Esophagus mucosa (tissue), 1 donor: ENCODE data around the gene FADD. TPM values are rescaled to one million over a fixed set of nuclear protein-coding genes. Genes with fewer than 3 reads are reported as not detected.
A peak's percentile ranks its signal among the peaks of the same experiment; 100 is the strongest.
"Not testable (repeated sequence)": the region's sequence is repeated elsewhere in the genome, so short reads cannot be mapped to it uniquely, and the experiment has no call there.

Source experiments
- ATAC-seq: fragments of 200-7000 bp; cut with Tn5 transposase; one replicate; pipeline ENCODE4 v1.9.1; 2020
- total RNA-seq: library from RNA; stranded (reverse); gene quantifications from one replicate; pipeline ENCODE4 v1.2.4, GENCODE V29; 2023
- donor health status: DM: yes; HTN: yes; CAD: no.

The FADD gene
- total RNA-seq, 1 donor from 2014 or later: 19.6 TPM

DNA sequence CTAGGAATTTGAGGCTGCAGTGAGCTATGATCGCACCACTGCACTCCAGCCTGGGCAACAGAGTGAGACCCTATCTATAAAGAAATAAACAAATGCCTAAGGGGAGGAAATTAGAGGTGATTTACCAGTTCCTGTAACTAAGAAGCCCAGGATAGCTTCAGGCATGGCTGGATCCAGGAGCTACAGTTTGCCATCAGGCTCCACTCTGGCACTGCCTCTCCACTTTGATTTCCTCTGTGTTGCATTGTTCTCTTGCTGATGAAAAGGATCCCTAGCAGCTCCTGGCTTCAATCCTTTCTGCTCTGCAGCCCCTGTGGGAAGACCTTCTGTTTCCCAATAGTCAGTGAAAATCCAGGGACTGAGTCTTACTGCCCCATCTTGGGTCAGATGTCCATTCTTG, 20.1 kb upstream of the FADD start:
- ATAC-seq: no peak

DNA sequence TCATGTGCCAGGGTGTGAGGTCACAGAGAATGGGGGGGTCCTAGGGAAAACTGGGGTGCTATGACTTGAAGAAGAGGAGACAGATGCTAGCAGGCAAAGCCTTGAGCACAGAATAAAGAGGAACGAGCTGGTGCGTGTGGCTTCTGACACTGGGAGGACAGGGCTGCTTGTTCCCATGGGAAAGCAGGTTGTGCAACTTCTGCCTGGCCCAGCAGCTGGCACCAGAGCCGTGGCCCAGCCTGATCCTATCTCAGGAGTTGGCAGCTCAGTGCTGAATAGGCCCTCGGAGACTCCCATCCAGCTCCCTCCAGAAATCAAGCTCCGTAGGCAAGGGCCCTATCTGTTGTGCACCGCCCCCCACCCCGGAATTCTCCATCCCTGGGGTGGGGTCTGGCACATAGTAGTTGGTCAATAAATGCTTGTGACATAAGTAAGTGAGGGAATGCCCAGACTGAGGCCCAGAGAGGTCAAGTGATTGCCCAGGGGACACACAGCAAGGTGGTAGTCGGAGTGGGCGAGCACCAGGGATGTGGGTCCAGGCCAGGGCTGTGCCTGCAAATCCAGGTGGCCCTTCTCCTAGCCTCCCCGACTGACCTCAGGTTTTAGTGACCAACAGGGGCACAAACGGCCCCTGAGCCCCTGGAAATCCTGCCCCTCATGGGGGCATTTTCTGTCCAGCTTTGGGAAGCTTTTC, 19.5 kb upstream of the FADD start:
- peak; percentile 74 for ATAC-seq

DNA sequence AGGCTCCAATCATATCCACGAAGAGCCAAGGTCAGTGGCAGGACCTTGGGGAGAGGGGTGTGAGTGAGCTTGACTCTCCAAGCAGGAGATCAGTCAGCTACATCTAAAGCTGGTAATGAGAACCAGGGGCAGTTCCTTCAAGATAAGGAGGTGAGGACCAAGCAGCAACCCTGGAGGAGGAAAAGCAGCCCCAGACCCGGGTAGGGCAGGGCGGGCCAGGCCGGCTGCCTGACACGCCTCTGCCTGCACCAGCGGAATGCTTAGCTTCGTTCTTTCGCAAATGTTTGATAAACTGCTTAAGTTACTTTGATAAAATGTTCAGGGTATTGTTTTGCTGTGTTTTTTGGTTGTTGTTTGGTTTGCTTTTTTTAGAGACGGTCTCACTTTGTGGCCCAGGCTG, 18.7 kb upstream of the FADD start:
- peak; percentile 40 for ATAC-seq

DNA sequence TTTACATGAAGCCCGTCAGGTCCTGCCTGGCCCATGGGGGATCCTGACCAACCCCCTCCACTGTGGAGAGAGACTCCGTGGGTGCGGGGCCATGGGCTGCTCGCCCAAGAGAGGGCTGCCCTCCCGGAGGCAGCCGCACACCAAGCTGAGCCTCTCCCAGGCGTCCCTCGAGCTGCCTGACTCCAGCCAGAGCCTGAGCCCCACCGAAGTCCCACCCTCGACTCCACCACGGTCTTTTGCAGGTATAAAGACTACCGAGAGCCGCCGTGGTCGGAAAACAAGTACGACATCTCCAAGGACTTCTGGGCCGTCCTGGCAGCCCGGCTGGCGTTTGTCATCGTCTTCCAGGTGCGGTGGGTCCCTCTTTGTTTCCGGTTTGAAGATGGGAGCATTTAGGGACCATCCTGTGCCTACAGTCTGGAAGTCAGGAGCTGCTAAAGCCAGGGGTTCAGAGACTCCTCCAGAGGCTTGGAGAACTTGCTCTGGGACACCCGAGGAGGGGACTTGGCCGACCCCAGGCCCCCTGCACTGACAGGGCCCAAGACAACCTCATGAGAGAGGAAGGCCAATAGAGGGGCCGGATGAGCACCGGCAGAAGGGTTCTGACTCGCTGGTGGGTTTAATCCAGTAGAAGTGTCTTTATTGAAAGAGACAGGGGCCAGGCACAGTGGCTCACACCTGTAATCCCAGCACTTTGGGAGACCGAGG, 17.6 kb upstream of the FADD start:
- no peak for ATAC-seq

DNA sequence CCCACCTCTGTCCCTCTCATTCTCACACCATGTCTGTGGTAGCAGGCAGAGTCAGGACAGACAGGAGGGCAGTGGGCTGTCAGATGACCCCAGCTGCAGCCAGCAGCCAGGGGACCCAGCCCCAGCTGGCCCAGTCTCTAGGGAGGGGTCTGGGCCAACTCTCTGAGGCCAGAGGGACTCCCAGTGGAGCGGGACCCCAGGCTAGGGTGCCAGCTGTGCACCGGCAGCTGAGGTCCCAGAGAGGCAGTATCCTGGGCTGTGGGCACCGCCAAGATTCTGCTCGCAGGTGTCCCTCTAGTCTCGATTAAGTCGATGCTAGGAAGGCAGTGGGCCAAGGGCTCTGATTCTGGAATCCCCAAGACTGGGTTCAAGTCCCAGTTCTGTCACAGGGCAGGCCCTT, 16.7 kb upstream of the FADD start:
- ATAC-seq: no peak

DNA sequence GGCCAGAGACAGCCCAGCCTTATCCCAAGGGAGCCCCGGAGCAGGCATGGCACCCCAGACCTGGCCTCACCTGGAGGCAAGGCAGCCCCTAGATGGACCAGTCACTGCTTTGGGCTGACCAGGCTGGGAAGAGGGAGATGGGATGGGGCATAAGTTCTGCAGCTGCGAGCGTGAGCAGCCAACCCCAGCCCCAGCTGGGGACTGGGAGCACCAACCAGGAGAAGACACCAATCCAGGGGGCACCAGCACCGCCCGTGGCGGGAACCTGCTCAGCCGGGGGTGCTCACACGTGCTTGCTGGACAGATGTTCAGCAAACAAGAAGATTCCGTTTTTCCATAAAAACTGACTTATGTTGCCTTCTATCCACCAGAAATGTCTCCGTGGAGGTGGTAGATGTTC, 16.2 kb upstream of the FADD start:
- ATAC-seq: no peak

DNA sequence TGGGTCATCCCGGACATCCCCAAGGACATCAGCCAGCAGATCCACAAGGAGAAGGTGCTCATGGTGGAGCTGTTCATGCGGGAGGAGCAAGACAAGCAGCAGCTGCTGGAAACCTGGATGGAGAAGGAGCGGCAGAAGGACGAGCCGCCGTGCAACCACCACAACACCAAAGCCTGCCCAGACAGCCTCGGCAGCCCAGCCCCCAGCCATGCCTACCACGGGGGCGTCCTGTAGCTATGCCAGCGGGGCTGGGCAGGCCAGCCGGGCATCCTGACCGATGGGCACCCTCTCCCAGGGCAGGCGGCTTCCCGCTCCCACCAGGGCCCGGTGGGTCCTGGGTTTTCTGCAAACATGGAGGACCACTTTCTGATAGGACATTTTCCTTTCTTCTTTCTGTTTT, 15.3 kb upstream of the FADD start:
- no peak for ATAC-seq

DNA sequence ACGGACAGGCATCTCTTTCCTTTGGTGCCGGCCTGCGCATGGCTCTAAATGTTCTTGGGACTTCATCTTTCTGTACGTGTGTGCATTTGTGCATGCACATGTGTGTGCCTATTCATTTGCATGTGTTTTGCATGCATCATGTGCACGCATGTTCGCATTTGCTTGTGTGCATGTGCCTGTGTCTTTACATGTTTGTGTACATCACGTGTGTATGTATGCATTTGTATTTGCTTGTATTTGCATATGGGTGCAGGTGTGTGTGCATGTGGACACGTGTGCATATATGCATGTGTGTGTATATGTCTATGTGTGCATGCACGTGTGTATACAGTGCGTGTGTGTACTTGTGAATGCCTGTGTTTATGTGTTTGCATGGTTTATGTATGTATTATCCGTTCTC, 13.5 kb upstream of the FADD start:
- no peak for ATAC-seq

DNA sequence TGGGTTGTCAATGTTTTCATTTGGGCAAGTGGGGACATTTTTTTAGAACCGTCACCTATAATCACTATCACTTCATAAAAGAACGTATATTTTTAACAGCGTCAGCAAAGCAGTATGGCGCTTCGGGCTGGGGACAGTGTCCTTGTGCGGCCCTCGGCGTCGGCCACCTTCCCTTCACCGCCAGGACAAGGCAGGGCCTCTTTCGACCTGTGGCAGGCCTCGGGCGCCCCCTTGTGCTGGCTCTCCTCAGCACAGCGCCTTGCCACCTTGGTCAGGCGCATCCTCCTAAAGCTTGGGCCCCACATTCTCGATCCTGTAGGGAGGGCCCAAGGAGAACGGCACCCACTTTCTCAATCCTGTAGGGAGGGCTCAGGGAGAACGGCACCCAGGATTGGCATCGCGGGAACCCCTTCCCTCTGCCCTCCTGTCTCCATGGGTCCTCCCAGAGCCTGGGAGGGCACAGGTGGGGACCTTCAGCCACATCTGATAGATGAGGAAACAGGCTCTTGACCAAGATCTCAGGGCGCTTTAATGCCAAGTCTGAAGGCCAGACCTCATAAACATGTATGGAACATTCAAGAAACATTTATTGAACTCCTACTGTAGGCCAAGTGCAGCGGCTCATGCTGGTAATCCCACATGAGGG, 11.5 kb upstream of the FADD start:
- peak; percentile 84 for ATAC-seq

DNA sequence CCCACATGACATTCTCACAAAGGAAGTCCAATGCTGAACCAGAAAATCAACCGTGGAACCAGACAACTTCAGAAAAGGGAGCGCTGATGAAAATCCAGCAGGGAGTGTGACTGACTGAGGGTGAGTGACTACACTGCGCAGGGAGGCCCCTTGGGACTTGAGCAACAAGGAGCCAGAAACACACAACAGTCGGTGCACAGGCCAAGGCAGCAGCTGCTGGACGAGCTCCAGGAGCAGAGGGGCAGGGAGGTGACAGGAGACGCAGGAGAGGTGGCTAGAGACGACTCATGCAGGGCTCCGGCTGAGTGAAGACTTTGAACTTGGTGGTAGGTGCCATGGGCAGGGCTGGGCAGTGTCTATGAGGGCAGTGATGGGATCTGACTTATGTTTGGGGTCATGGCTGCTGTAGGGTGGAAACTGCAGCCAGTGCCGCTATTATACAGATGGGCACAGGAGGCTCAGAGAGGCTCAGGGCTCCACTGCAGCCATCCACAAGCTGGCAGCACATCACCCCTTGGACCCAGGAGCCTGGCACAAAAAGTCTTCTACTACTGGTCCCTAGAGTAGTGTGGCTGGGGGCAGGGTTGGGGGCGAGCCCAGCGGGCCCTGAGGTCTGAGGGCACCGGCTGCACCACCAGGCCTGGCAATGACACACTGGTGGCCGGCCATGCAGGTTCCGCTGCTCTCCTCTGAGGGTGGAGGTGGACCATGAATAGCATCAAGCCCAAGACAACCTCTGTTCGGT, 10.3 kb upstream of the FADD start:
- no peak for ATAC-seq

DNA sequence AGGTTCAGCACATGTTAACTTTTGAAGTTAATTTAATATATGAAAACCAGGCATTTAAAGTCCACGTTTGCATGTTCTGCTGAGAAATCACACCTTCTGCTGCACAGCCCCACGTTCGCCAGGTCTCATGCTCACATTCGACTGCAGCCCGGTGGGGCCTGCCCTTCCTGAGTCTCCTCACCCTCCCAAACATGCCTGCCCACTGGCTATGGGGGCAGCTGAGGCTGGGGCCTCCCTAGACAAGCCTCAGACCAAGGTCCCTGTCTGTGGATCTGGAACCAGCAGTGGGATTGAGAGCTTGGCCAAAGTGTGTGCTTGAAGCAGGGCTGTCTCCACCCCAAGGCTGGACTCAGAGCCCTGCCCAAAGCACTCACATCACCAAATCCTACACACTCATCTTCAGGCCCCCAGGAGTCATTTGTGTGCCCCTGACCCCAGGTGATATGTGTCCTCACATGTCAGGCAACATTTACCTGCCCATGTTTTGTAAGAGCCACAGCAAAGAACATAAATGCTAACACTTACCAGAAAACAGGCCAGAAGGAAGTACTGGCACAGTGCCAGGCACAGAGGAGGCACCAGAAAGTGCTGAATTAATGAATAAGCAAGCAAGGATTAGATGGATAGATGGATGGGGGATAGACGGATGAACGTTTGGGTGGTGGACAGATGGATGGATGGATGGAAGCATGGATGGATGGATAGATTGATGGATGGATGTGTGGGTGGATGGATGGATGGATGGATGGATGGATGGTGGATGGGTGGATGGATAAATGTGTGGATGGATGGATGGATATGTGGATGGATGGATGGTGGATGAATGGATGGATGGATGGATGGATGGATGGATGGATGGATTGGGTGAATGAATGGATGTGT, 9.4 kb upstream of the FADD start:
- no peak for ATAC-seq

DNA sequence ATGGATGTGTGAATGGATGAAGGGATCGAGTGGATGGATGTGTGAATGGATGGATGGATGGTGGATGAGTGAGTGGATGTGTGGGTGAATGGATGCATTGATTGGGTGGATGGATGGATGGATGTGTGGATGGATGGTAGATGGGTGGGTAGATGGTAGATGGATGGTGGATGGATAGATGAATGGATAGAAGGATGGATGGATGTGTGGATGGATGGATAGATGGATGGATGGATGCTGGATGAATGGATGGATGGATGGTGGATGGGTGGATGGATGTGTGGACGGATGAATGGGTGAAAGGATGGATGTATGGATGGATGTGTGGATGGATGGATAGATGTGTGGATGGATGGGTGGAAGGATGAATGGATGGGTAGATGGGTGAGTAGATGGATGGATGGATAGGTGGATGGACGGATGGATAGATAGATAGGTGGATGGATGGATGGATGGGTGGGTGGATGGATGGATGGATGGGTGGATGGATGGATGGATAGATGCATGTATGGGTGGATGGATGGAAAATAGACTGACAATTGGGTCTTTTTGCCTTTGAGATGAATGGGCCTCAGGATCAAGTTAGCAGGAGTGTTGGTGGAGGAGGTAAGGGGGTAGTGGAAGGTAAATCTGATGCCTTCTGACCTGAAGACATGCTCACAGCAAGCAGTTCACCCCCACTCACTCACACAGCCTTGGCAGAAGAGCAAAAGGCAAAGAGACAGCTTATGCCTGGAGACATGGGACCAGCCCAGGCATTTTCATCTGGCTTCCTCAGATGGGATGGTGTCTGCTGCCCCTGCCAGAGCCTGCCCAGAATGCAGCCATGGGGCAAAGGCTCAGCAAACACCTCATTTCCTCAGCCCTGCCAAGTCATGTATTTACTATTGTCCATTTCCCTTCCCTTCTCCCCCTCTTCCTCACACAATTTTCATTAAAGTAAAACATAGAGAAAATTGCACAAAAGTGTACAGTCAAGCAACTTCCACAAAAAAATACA, 8.0 kb upstream of the FADD start:
- no peak for ATAC-seq

DNA sequence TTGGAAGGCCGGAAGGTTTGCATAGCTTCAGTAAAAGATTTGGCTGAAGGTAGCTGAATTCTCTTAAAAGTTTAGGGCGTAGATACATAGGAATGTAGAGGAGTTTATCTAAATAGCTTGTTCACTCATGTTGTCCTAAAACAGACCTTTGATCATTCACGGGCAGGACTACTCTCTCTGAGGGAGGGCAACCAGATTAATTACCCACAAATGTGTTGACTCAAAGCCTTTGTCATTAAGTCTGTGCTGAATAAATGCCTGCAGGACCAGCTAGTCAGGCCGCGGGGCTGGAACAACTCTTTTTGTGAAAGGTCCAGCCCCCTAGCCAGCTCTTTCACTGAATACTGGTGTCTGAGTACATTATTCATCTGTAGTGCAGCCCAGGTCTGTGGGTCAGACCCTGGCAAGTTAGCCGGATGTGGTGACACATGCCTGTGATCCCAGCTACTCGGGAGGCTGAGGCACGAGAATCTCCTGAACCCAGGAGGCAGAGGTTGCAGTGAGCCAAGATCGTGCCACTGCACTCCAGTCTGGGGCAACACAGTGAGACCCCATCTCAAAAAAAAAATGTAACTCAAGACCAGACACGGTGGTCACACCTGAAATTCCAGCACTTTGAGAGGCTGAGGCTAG, 2.8 kb upstream of the FADD start:
- no peak for ATAC-seq

DNA sequence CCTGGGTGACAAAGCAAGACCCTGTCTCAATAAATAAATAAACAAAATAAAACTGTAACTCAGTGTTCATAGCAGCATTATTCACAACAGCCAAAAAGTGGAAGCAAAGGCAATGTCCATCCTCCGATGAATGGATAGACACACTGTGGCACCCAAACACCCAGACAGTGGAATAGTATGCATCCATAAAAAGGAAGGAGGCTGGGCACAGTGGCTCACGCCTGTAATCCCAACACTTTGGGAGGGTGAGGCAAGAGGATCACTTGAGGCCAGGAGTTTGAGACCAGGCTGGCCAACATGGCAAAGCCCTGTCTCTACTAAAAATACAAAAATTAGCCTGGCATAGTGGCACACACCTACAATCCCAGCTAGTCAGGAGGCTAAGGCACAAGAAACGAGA, 2.0 kb upstream of the FADD start:
- not testable (repeated sequence) for ATAC-seq

DNA sequence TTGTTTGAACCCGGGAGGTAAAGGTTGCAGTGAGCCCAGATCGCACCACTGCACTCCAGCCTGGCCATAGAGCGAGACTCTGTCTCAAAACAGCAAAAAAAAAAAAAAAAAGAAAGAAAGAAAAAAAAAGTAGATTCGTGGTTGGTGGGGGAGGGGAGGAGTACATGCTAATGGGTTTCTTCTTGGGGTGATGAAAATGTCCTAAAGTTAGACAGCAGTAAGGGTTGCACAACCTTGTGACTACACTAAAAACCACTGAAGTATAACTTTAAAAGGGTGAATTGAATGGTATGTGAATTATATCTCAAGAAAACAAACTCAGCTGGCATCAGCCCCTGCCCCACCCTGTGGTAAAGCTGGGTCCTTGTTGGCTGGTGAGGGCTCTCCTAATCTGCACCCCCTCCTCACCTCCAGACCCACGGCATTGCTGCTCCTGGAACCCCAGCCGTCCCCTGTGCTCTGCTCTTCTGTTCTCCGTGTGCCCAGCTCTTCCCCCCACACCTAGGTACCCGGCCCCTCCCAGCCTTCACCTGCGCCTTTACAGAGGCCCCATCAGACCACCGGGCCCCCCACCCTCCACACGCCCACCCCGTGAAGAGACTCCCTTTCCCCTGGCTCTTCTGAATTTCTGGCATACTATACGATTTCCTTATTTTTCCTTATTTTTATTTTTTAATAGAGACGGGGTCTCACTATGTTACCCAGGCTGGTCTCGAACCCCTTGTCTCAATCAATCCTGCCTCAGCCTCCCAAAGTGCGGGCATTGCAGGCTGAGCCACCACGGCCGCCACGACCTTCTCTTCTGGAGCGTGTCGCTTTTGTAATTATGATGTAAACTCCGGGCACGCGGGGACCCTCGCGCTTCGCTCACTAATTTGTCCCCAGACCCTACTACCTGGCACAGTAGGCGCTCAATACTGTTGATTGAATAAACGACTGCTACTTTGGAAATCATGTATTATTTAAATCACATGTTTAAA, 924 bp upstream of the FADD start:
- ATAC-seq: no peak

DNA sequence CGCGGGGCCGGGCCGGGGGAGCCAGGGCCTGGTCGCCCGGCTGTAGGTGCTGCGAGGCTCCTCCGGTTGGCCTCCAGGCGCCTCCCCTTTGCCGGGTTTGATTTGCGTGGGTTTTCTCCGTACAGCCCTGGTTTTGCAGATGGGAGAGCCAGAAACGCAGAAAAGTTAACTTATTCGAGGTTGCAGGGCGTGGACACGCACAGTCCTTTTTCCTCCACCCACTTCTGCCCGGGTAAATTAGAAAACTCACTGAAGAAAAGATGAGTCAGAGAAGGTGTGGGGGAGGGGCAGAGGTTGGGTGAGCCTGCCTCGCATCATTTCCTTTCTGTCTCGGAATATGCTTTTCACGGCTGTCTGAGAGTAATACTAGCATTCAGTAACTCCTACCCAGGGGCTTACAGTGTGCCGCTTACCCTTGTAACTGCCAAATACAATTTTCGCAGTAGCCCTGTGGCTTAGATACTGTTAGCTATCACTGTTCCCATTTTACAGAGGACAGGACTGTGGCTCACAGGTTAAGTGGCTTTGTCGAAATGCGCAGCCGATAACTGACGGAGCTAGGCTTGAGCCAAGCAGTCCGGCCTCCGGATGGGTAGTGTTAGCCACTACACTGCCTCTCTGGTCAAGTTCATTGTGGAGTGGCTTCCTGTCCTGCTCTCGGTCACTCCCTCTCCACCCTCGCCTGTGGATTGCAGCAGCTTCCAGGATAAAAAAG, 812 bp downstream of the FADD start:
- peak; percentile 80 for ATAC-seq

DNA sequence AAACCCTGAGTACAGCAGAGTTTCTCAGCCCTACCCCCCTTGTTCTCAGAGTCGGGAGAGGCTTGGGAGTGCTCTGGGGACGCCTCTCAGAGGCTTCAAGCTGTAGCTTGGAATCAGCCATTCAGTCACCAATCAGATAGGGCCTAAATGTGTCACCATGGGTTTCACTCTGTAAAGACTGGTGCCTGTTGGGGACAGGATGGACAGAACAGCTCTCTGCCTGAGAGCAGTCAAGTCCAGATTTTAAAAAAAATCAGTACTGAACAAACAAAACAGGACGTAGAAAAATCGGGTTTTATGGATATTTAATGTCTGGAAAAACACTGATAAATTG, 1.3 kb downstream of the FADD start:
- no peak for ATAC-seq

DNA sequence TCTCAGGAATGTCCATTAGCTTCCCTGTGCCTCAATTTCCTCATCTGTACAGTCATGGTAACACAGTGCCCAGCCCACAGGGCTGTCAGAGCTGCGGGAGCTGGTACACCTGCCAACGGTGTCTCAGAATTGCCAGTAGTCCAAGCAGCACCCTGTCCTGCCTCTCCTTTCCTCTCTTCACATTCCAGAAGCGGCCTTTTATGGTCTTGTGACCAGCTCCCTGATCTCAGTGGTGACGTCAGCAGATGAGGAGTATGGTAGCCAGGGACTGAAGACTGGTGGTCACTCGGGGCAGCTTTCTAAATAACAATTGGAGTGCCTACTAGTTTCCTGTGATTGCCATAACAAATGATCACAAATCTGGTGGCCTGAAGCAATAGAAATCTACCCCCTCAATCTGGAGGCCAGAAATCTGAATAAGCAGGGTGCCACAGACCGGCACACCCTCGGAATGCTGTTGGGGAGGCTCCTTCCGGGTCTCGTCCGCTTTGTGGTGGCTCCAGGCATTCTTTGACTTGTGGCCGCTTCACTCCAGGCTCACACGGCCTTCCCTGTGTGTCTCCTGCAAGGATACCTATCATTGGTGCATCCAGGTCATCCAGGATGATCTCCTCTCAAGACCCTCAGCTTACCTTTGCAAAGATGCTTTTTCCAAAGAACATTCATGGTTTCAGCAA, 2.1 kb downstream of the FADD start:
- no peak for ATAC-seq
